H9 (cell line): ENCODE results near the gene BCHE. TPM values are rescaled to one million over a fixed set of nuclear protein-coding genes. Genes with fewer than 3 reads are reported as not detected.

Experiments used
- DNase-seq: peaks from one replicate; pipeline ENCODE4 v3.0.0-alpha.2; 2017
- H2AFZ ChIP-seq: one replicate; pipeline ENCODE4 v1.6.1; 2013; ENCODE audit warnings: mild to moderate bottlenecking, low read length, control low read depth, moderate library complexity
- H2AK5ac ChIP-seq: 2 replicates; pipeline ENCODE4 v1.6.1; 2013; ENCODE audit warnings: low read length, control low read depth, mixed read lengths; ENCODE audit not compliant: insufficient read length
- H2BK120ac ChIP-seq: one replicate; pipeline ENCODE4 v1.6.1; 2013; ENCODE audit warnings: low read depth, mild to moderate bottlenecking, low read length, control low read depth, inconsistent platforms; ENCODE audit not compliant: poor library complexity, severe bottlenecking
- H2BK12ac ChIP-seq: 2 replicates; pipeline ENCODE4 v1.6.1; 2013; ENCODE audit warnings: low read length, control low read depth, mixed read lengths, low read depth; ENCODE audit not compliant: insufficient read length
- H2BK15ac ChIP-seq: 2 replicates; pipeline ENCODE4 v1.6.1; 2013; ENCODE audit warnings: low read depth, low read length, control low read depth
- H2BK20ac ChIP-seq: one replicate; pipeline ENCODE4 v1.6.1; 2013; ENCODE audit warnings: low read depth, mild to moderate bottlenecking, low read length, control low read depth, inconsistent platforms; ENCODE audit not compliant: poor library complexity, severe bottlenecking
- H2BK5ac ChIP-seq: 2 replicates; pipeline ENCODE4 v1.6.1; 2013; ENCODE audit warnings: low read length, control low read depth, mixed read lengths; ENCODE audit not compliant: insufficient read length
- H3K14ac ChIP-seq: 2 replicates; pipeline ENCODE4 v1.6.1; 2013; ENCODE audit warnings: low read length, control low read depth; ENCODE audit not compliant: insufficient read depth
- H3K18ac ChIP-seq: 2 replicates; pipeline ENCODE4 v1.6.1; 2013; ENCODE audit warnings: low read depth, mild to moderate bottlenecking, mixed read lengths, low read length, control low read depth; ENCODE audit not compliant: insufficient read length
- H3K23ac ChIP-seq: 2 replicates; pipeline ENCODE4 v1.6.1; 2013; ENCODE audit warnings: low read length, control low read depth, mixed read lengths, low read depth; ENCODE audit not compliant: insufficient read length
- H3K23me2 ChIP-seq: 2 replicates; pipeline ENCODE4 v1.6.1; 2013; ENCODE audit warnings: low read depth, mild to moderate bottlenecking, mixed read lengths, low read length, control low read depth; ENCODE audit not compliant: insufficient read length, poor library complexity, severe bottlenecking
- H3K27ac ChIP-seq: 2 replicates; pipeline ENCODE4 v1.5.1; 2013; ENCODE audit warnings: low read length, control low read depth, mixed read lengths, low read depth; ENCODE audit not compliant: insufficient read length
- H3K27me3 ChIP-seq: 2 replicates; pipeline ENCODE4 v1.6.1; 2013; ENCODE audit warnings: low read length, control low read depth, inconsistent platforms; ENCODE audit not compliant: insufficient read depth
- H3K4ac ChIP-seq: 2 replicates; pipeline ENCODE4 v1.6.1; 2013; ENCODE audit warnings: low read depth, mild to moderate bottlenecking, control low read depth, inconsistent platforms, low read length, moderate library complexity
- H3K4me1 ChIP-seq: 2 replicates; pipeline ENCODE4 v1.6.1; 2013; ENCODE audit warnings: low read length, control low read depth, inconsistent platforms; ENCODE audit not compliant: insufficient read depth
- H3K4me2 ChIP-seq: 2 replicates; pipeline ENCODE4 v1.6.1; 2013; ENCODE audit warnings: low read length, control low read depth, mixed read lengths; ENCODE audit not compliant: insufficient read length, insufficient read depth
- H3K56ac ChIP-seq: 2 replicates; pipeline ENCODE4 v1.6.1; 2013; ENCODE audit warnings: low read depth, mild to moderate bottlenecking, mixed read lengths, low read length, control low read depth; ENCODE audit not compliant: insufficient read length
- H3K79me1 ChIP-seq: 2 replicates; pipeline ENCODE4 v1.6.1; 2013; ENCODE audit warnings: low read depth, mild to moderate bottlenecking, moderate library complexity, low read length, control low read depth, inconsistent platforms; ENCODE audit not compliant: insufficient read depth, poor library complexity, severe bottlenecking
- H3K79me2 ChIP-seq: 2 replicates; pipeline ENCODE4 v1.6.1; 2013; ENCODE audit warnings: low read length, control low read depth, inconsistent platforms; ENCODE audit not compliant: insufficient read depth
- H3K9ac ChIP-seq: 2 replicates; pipeline ENCODE4 v1.6.1; 2013; ENCODE audit warnings: low read length, control low read depth, mixed read lengths; ENCODE audit not compliant: insufficient read length; ENCODE audit errors: extremely low read depth
- H3K9me3 ChIP-seq: one replicate; pipeline ENCODE4 v1.6.1; 2013; ENCODE audit warnings: low read depth, low read length, inconsistent platforms; ENCODE audit not compliant: control insufficient read depth
- H3T11ph ChIP-seq: one replicate; pipeline ENCODE4 v1.6.1; 2013; ENCODE audit warnings: mild to moderate bottlenecking, low read length, control low read depth, inconsistent platforms
- H4K20me1 ChIP-seq: one replicate; pipeline ENCODE4 v1.6.1; 2013; ENCODE audit not compliant: control insufficient read depth, insufficient read length, insufficient read depth
- H4K5ac ChIP-seq: 2 replicates; pipeline ENCODE4 v1.6.1; 2013; ENCODE audit warnings: low read depth, mild to moderate bottlenecking, mixed read lengths, low read length, control low read depth; ENCODE audit not compliant: insufficient read length
- H4K8ac ChIP-seq: replicated peaks from 2 replicates; pipeline ENCODE4 v1.6.1; 2013; ENCODE audit warnings: low read length, control low read depth, mixed read lengths, low read depth; ENCODE audit not compliant: insufficient read length
- H4K91ac ChIP-seq: 2 replicates; pipeline ENCODE4 v1.6.1; 2013; ENCODE audit warnings: low read depth, mild to moderate bottlenecking, moderate library complexity, mixed read lengths, low read length, control low read depth; ENCODE audit not compliant: insufficient read length
- H3K27ac Mint-ChIP-seq, 3 experiments: 2 replicates in 2 of 3; 3 replicates in 1 of 3; pipeline ENCODE4 v1.8.0; 2020 to 2021; ENCODE audit warnings: mixed read lengths in 3 of 3, mild to moderate bottlenecking in 1 of 3, moderate library complexity in 1 of 3
- H3K27me3 Mint-ChIP-seq: 2 replicates; pipeline ENCODE4 v1.8.0; 2021; ENCODE audit warnings: low read depth, mild to moderate bottlenecking, moderate library complexity, mixed read lengths
- H3K36me3 Mint-ChIP-seq, 3 experiments: 2 replicates in 2 of 3; 3 replicates in 1 of 3; pipeline ENCODE4 v1.8.0; 2020 to 2021; ENCODE audit warnings: low read depth in 3 of 3, mixed read lengths in 3 of 3; ENCODE audit not compliant: insufficient read depth in 1 of 3
- H3K4me1 Mint-ChIP-seq, 2 experiments: 2 replicates each; pipeline ENCODE4 v1.8.0; 2020; ENCODE audit warnings: mixed read lengths in 2 of 2
- H3K4me3 Mint-ChIP-seq, 2 experiments: 2 replicates in 1 of 2; 3 replicates in 1 of 2; pipeline ENCODE4 v1.8.0; 2020 to 2021; ENCODE audit warnings: mild to moderate bottlenecking in 2 of 2, mixed read lengths in 2 of 2, moderate library complexity in 1 of 2
- H3K9me3 Mint-ChIP-seq, 2 experiments: 2 replicates in 1 of 2; 3 replicates in 1 of 2; pipeline ENCODE4 v1.8.0; 2020; ENCODE audit warnings: mild to moderate bottlenecking in 2 of 2, mixed read lengths in 2 of 2, moderate library complexity in 1 of 2
- CTCF ChIP-seq: fragments of 200-600 bp; sonication (generic); conservative IDR thresholded peaks from 3 replicates; pipeline ENCODE4 v1.8.0; 2021; ENCODE audit warnings: antibody characterized with exemption, mild to moderate bottlenecking
- WGBS: extraction: QIAGEN DNeasy Blood & Tissue Kit; methylation state at CpG from one replicate; pipeline ENCODE4 v1.1.7; 2013; ENCODE audit warnings: missing lambda C conversion rate, low lambda C conversion rate, mixed read lengths; ENCODE audit not compliant: insufficient read length; ENCODE audit errors: extremely low coverage; 5-methylcytosine and 5-hydroxymethylcytosine counted together
- total RNA-seq: library from RNA; stranded (reverse); gene quantifications from 2 replicates; pipeline ENCODE4 v1.2.1, GENCODE V29; 2021

The BCHE gene
- total RNA-seq, 1 experiment from 2014 or later: 1.4 TPM

GRCh38 chr3:165783383-165783782 lies 53.8 kb downstream of the BCHE start:
- Histone ChIP-seq H4K20me1 (no peaks in the 10 kb centered on the region), H3K27me3 (no peaks in the 10 kb centered on the region), H2AK5ac (no peak overlapping the region), H3K18ac (no peak overlapping the region), H3K4ac (no peak overlapping the region), H2BK15ac (no peak overlapping the region), H4K8ac (no peak overlapping the region), H2BK20ac (no peak overlapping the region), H2BK12ac (no peak overlapping the region), H4K91ac (no peak overlapping the region), H3K23ac (no peak overlapping the region), H3K4me1 (no peaks in the 10 kb centered on the region), H3K14ac (no peak overlapping the region), H3K79me1 (no peaks in the 10 kb centered on the region), H2AFZ (no peak overlapping the region), H3K27ac (no peak overlapping the region), H4K5ac (no peak overlapping the region), H3K56ac (no peak overlapping the region), H3K9me3 (no peaks in the 10 kb centered on the region), H2BK5ac (no peak overlapping the region), H3T11ph (no peak overlapping the region), H3K79me2 (no peaks in the 10 kb centered on the region), H2BK120ac (no peak overlapping the region), H3K4me2 (no peak overlapping the region), H3K9ac (no peak overlapping the region), H3K23me2 (no peaks in the 10 kb centered on the region)
- Mint-ChIP-seq H3K4me3 (no peak overlapping the region), H3K36me3 (no peaks in the 10 kb centered on the region; a peak in 1 of 7 replicates), H3K27ac (no peak overlapping the region), H3K27me3 (no peaks in the 10 kb centered on the region), H3K9me3 (no peaks in the 10 kb centered on the region), H3K4me1 (no peaks in the 10 kb centered on the region)
- WGBS: no CpG with 5 or more reads among the region's 1 CpG
- TF ChIP-seq CTCF: no peak
- DNase-seq: no peak
